HepG2 (cell line): ENCODE results near the gene KLC4. TPM values are rescaled to one million over a fixed set of nuclear protein-coding genes. Genes with fewer than 3 reads are reported as not detected.

Experiments used
- ELF1 ChIP-seq: sonication (generic); formaldehyde crosslinking; IDR thresholded peaks from 2 replicates; pipeline ENCODE4 v1.4.0; 2020; ENCODE audit warnings: missing genetic modification reagents
- REXO4 ChIP-seq: sonication (generic); formaldehyde crosslinking; IDR thresholded peaks from 2 replicates; pipeline ENCODE4 v1.8.0; 2022; ENCODE audit warnings: missing genetic modification reagents, mild to moderate bottlenecking, borderline replicate concordance
- ZC3H13 ChIP-seq: sonication (generic); formaldehyde crosslinking; IDR thresholded peaks from 2 replicates; pipeline ENCODE4 v1.8.1; 2023; ENCODE audit warnings: mild to moderate bottlenecking, missing genetic modification reagents, moderate library complexity
- ZNF256 ChIP-seq: sonication (generic); formaldehyde crosslinking; conservative IDR thresholded peaks from 2 replicates; pipeline ENCODE4 v1.4.0; 2020; ENCODE audit warnings: missing genetic modification reagents
- ZNF563 ChIP-seq: sonication (generic); formaldehyde crosslinking; IDR thresholded peaks from 2 replicates; pipeline ENCODE4 v1.8.0; 2022; ENCODE audit warnings: mild to moderate bottlenecking, moderate library complexity, missing genetic modification reagents
- ZNF878 ChIP-seq: sonication (generic); formaldehyde crosslinking; IDR thresholded peaks from 2 replicates; pipeline ENCODE4 v1.8.1; 2023; ENCODE audit warnings: mild to moderate bottlenecking, missing genetic modification reagents, moderate library complexity
- polyA plus RNA-seq, 8 experiments: library from polyadenylated mRNA; depleted of rRNA in 3 of 8; stranded (reverse) in 7 of 8; unstranded in 1 of 8; fragments of >200 nt; fragmentation: Illumina TruSeq in 4 of 8; extraction: Trizol in 4 of 8; gene quantifications; 2 replicates each; pipeline versions ENCODE4 v1.2.1 to v1.2.3, GENCODE V29; 2011 to 2016; ENCODE audit warnings: low read depth in 4 of 8, missing spikeins in 1 of 8, mixed read lengths in 1 of 8; ENCODE audit not compliant: insufficient read depth in 1 of 8
- total RNA-seq, 5 experiments: library from RNA; depleted of rRNA; stranded (reverse); fragments of >200 nt; fragmentation: Illumina TruSeq; extraction: Trizol; gene quantifications; 2 replicates each; pipeline ENCODE4 v1.2.3, GENCODE V29; 2016; ENCODE audit warnings: low read depth in 1 of 5
- TF ChIP-seq, protein P1 (sequence below): sonication (generic); formaldehyde crosslinking; IDR thresholded peaks from 2 replicates; pipeline ENCODE4 v1.8.1; 2022; ENCODE audit warnings: low read depth, mild to moderate bottlenecking, missing genetic modification reagents
- TF ChIP-seq, protein P2 (sequence below): IDR thresholded peaks from 2 replicates; pipeline ENCODE4 v1.6.1; 2016; ENCODE audit warnings: low read depth, control low read depth
- TF ChIP-seq, protein P3 (sequence below): sonication (generic); formaldehyde crosslinking; IDR thresholded peaks from 2 replicates; pipeline ENCODE4 v1.4.0; 2020; ENCODE audit warnings: mild to moderate bottlenecking, missing genetic modification reagents, borderline replicate concordance
- TF ChIP-seq, protein P4 (sequence below): sonication (generic); formaldehyde crosslinking; IDR thresholded peaks from 2 replicates; pipeline ENCODE4 v1.4.0; 2020; ENCODE audit warnings: missing genetic modification reagents, borderline replicate concordance

KLC4 gene
- total and polyA plus RNA-seq, 2 of the 13 experiments (the other 11 are each of a cell fraction or from before 2014, with no cell fraction given) = 45.4 to 70.4 TPM

DNA sequence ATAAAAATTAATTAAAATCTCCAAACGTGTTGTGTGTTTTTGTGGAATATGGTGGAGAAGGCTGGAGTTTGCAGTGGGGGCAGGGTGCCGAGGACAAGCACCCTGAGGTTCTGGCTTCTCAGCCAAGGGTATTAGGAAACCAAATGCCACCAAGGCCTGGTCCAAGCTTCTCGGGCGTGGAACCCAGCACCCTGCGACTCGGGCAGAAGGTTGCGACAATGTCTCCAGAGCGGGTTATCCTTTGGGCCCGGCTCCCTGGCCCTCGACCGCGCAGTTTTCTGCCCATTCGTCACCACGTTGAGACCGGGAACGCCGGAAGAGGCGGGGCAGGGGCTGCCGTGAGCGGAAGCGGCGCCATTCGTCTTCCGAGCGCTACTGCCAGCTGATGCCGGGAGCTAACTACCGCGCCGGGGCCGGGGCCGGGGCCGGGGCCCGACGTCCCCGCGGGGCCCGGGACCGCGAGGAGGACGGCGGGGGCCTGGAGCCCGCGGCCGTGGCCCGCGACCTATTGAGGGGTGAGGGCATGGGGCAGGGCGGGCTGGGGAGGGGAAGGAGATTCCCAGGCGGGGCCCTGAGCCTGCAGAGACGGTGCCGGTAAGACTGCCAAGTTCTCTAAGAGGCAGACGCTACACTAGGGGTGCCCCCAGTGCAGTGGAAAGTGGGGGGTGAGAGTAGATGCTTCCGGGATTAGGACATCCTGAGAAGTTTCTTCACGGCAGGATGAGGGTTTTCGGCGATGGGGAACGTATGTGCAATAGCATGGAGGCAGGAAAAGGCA, 38.0 kb upstream of the KLC4 start, which contains the start of gene RRP36 (continued):
- TF ChIP-seq, protein P1, sequence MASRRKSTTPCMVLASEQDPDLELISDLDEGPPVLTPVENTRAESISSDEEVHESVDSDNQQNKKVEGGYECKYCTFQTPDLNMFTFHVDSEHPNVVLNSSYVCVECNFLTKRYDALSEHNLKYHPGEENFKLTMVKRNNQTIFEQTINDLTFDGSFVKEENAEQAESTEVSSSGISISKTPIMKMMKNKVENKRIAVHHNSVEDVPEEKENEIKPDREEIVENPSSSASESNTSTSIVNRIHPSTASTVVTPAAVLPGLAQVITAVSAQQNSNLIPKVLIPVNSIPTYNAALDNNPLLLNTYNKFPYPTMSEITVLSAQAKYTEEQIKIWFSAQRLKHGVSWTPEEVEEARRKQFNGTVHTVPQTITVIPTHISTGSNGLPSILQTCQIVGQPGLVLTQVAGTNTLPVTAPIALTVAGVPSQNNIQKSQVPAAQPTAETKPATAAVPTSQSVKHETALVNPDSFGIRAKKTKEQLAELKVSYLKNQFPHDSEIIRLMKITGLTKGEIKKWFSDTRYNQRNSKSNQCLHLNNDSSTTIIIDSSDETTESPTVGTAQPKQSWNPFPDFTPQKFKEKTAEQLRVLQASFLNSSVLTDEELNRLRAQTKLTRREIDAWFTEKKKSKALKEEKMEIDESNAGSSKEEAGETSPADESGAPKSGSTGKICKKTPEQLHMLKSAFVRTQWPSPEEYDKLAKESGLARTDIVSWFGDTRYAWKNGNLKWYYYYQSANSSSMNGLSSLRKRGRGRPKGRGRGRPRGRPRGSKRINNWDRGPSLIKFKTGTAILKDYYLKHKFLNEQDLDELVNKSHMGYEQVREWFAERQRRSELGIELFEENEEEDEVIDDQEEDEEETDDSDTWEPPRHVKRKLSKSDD = peak; percentile 81; the same call in 1 of the 2 replicates
- peak; percentile 44; the same call in 1 of the 2 replicates for TF ChIP-seq ZNF878 (CRISPR knock-in tag)
- TF ChIP-seq ELF1 = peak; percentile 73
- TF ChIP-seq ZNF256 (CRISPR knock-in tag) = 0 out of 2 replicates have a peak, but pooled peaks have one; percentile 73
- TF ChIP-seq ZNF563 (CRISPR knock-in tag) = no peak
- TF ChIP-seq, protein P2, sequence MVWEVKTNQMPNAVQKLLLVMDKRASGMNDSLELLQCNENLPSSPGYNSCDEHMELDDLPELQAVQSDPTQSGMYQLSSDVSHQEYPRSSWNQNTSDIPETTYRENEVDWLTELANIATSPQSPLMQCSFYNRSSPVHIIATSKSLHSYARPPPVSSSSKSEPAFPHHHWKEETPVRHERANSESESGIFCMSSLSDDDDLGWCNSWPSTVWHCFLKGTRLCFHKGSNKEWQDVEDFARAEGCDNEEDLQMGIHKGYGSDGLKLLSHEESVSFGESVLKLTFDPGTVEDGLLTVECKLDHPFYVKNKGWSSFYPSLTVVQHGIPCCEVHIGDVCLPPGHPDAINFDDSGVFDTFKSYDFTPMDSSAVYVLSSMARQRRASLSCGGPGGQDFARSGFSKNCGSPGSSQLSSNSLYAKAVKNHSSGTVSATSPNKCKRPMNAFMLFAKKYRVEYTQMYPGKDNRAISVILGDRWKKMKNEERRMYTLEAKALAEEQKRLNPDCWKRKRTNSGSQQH (CRISPR knock-in tag) = peak; percentile 58; the same call in 1 of the 2 replicates
- TF ChIP-seq, protein P3, sequence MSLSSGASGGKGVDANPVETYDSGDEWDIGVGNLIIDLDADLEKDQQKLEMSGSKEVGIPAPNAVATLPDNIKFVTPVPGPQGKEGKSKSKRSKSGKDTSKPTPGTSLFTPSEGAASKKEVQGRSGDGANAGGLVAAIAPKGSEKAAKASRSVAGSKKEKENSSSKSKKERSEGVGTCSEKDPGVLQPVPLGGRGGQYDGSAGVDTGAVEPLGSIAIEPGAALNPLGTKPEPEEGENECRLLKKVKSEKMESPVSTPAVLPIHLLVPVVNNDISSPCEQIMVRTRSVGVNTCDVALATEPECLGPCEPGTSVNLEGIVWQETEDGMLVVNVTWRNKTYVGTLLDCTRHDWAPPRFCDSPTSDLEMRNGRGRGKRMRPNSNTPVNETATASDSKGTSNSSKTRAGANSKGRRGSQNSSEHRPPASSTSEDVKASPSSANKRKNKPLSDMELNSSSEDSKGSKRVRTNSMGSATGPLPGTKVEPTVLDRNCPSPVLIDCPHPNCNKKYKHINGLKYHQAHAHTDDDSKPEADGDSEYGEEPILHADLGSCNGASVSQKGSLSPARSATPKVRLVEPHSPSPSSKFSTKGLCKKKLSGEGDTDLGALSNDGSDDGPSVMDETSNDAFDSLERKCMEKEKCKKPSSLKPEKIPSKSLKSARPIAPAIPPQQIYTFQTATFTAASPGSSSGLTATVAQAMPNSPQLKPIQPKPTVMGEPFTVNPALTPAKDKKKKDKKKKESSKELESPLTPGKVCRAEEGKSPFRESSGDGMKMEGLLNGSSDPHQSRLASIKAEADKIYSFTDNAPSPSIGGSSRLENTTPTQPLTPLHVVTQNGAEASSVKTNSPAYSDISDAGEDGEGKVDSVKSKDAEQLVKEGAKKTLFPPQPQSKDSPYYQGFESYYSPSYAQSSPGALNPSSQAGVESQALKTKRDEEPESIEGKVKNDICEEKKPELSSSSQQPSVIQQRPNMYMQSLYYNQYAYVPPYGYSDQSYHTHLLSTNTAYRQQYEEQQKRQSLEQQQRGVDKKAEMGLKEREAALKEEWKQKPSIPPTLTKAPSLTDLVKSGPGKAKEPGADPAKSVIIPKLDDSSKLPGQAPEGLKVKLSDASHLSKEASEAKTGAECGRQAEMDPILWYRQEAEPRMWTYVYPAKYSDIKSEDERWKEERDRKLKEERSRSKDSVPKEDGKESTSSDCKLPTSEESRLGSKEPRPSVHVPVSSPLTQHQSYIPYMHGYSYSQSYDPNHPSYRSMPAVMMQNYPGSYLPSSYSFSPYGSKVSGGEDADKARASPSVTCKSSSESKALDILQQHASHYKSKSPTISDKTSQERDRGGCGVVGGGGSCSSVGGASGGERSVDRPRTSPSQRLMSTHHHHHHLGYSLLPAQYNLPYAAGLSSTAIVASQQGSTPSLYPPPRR = no peak
- TF ChIP-seq, protein P4, sequence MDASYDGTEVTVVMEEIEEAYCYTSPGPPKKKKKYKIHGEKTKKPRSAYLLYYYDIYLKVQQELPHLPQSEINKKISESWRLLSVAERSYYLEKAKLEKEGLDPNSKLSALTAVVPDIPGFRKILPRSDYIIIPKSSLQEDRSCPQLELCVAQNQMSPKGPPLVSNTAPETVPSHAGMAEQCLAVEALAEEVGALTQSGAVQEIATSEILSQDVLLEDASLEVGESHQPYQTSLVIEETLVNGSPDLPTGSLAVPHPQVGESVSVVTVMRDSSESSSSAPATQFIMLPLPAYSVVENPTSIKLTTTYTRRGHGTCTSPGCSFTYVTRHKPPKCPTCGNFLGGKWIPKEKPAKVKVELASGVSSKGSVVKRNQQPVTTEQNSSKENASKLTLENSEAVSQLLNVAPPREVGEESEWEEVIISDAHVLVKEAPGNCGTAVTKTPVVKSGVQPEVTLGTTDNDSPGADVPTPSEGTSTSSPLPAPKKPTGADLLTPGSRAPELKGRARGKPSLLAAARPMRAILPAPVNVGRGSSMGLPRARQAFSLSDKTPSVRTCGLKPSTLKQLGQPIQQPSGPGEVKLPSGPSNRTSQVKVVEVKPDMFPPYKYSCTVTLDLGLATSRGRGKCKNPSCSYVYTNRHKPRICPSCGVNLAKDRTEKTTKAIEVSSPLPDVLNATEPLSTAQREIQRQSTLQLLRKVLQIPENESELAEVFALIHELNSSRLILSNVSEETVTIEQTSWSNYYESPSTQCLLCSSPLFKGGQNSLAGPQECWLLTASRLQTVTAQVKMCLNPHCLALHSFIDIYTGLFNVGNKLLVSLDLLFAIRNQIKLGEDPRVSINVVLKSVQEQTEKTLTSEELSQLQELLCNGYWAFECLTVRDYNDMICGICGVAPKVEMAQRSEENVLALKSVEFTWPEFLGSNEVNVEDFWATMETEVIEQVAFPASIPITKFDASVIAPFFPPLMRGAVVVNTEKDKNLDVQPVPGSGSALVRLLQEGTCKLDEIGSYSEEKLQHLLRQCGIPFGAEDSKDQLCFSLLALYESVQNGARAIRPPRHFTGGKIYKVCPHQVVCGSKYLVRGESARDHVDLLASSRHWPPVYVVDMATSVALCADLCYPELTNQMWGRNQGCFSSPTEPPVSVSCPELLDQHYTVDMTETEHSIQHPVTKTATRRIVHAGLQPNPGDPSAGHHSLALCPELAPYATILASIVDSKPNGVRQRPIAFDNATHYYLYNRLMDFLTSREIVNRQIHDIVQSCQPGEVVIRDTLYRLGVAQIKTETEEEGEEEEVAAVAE (CRISPR knock-in tag) = no peak
- TF ChIP-seq REXO4 (CRISPR knock-in tag) = no peak
- TF ChIP-seq ZC3H13 = peak; percentile 89; the same call in 1 of the 2 replicates
